Mesothelial cell of epicardium (in vitro differentiated cells): ENCODE measurements around the gene RNASEL. TPM values are rescaled to one million over a fixed set of nuclear protein-coding genes. Genes with fewer than 3 reads are reported as not detected.

ENCODE experiments used
- DNase-seq, 2 experiments: peaks; one replicate each; pipeline ENCODE4 v3.0.0; 2021; ENCODE audit warnings: low spot score in 2 of 2; ENCODE audit not compliant: unreplicated experiment in 2 of 2
- H3K27ac Mint-ChIP-seq: 2 replicates; pipeline ENCODE4 v1.8.0; 2021; ENCODE audit warnings: mixed read lengths
- H3K27me3 Mint-ChIP-seq: 2 replicates; pipeline ENCODE4 v1.8.0; 2021; ENCODE audit warnings: low read depth, mixed read lengths
- H3K36me3 Mint-ChIP-seq: 2 replicates; pipeline ENCODE4 v1.8.0; 2021; ENCODE audit warnings: mixed read lengths
- H3K4me1 Mint-ChIP-seq: 2 replicates; pipeline ENCODE4 v1.8.0; 2021; ENCODE audit warnings: mixed read lengths
- H3K4me3 Mint-ChIP-seq: 2 replicates; pipeline ENCODE4 v1.8.0; 2021; ENCODE audit warnings: mild to moderate bottlenecking, moderate library complexity, mixed read lengths
- H3K9me3 Mint-ChIP-seq: 2 replicates; pipeline ENCODE4 v1.8.0; 2021; ENCODE audit warnings: mixed read lengths
- total RNA-seq: library from RNA; stranded (reverse); gene quantifications from 3 replicates; pipeline ENCODE4 v1.2.1, GENCODE V29; 2021
- TF ChIP-seq, protein P1 (sequence below): fragments of 200-600 bp; sonication (generic); IDR thresholded peaks from one replicate; pipeline ENCODE4 v1.5.0; 2021; ENCODE audit warnings: antibody characterized with exemption; ENCODE audit not compliant: unreplicated experiment

The RNASEL gene
- total RNA-seq, 1 donor from 2014 or later, result 5.6 TPM

- Mint-ChIP-seq H3K36me3 (no peaks in the 10 kb centered on the region), H3K27ac (no peak overlapping the region), H3K27me3 (no peaks in the 10 kb centered on the region), H3K4me3 (no peak overlapping the region), H3K4me1 (peaks cover 27% of the 10 kb centered on the region), H3K9me3 (peaks cover 3% of the 10 kb centered on the region)
- TF ChIP-seq, protein P1, sequence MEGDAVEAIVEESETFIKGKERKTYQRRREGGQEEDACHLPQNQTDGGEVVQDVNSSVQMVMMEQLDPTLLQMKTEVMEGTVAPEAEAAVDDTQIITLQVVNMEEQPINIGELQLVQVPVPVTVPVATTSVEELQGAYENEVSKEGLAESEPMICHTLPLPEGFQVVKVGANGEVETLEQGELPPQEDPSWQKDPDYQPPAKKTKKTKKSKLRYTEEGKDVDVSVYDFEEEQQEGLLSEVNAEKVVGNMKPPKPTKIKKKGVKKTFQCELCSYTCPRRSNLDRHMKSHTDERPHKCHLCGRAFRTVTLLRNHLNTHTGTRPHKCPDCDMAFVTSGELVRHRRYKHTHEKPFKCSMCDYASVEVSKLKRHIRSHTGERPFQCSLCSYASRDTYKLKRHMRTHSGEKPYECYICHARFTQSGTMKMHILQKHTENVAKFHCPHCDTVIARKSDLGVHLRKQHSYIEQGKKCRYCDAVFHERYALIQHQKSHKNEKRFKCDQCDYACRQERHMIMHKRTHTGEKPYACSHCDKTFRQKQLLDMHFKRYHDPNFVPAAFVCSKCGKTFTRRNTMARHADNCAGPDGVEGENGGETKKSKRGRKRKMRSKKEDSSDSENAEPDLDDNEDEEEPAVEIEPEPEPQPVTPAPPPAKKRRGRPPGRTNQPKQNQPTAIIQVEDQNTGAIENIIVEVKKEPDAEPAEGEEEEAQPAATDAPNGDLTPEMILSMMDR, result no peak
- no peak for DNase-seq
Observed at GRCh38 chr1:182625719-182626504, 36.9 kb upstream of the RNASEL start.

GRCh38 chr1:182625024-182625423 lies 36.0 kb upstream of the RNASEL start:
- Mint-ChIP-seq H3K27me3 (no peaks in the 10 kb centered on the region), H3K4me3 (no peak overlapping the region), H3K36me3 (no peaks in the 10 kb centered on the region)

DNA sequence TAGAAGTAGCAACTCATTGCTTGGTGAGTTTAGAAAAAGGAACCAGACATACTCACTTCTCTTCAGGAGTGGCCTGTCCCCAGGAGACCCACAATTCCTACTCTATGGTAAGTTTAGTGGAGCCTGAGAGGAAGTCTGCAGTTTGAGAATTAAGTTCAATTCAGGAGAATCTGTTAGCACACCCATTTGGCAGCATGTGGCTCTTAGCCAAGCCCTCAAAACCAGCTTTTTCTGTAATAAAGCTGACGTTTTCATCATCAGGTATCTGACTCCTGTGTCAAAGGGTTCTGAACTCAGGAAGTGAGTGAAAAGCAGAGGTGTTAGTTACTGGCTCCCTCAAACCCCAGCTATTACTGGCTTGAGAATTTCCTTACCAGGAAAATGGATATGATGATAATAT lies 35.5 kb upstream of the RNASEL start:
- Mint-ChIP-seq H3K27ac (no peak overlapping the region), H3K4me3 (no peak overlapping the region), H3K4me1 (peaks cover 25% of the 10 kb centered on the region), H3K27me3 (no peaks in the 10 kb centered on the region), H3K36me3 (no peaks in the 10 kb centered on the region), H3K9me3 (peaks cover 8% of the 10 kb centered on the region)
- DNase-seq, result no peak
- TF ChIP-seq, protein P1, result no peak

More at GRCh38 chr1:182625024-182625423, 36.0 kb upstream of the RNASEL start:
- H3K4me1 Mint-ChIP-seq, result peaks cover 25% of the 10 kb centered on the region
- H3K27ac Mint-ChIP-seq, result no peak overlapping the region
- TF ChIP-seq, protein P1, result no peak
- H3K9me3 Mint-ChIP-seq, result peaks cover 8% of the 10 kb centered on the region
- no peak for DNase-seq

GRCh38 chr1:182622901-182623528 lies 34.0 kb upstream of the RNASEL start:
- Mint-ChIP-seq H3K4me3 (no peak overlapping the region), H3K36me3 (no peaks in the 10 kb centered on the region), H3K9me3 (peaks cover 8% of the 10 kb centered on the region), H3K27ac (no peak overlapping the region), H3K27me3 (no peaks in the 10 kb centered on the region), H3K4me1 (peaks cover 26% of the 10 kb centered on the region)
- DNase-seq, result no peak
- TF ChIP-seq, protein P1, result no peak

GRCh38 chr1:182621906-182622305 lies 32.9 kb upstream of the RNASEL start:
- no peak overlapping the region for H3K4me3 Mint-ChIP-seq
- H3K4me1 Mint-ChIP-seq, result peaks cover 32% of the 10 kb centered on the region
- peaks cover 8% of the 10 kb centered on the region for H3K9me3 Mint-ChIP-seq

More at GRCh38 chr1:182621906-182622305, 32.9 kb upstream of the RNASEL start:
- H3K27me3 Mint-ChIP-seq, result peaks cover 3% of the 10 kb centered on the region
- TF ChIP-seq, protein P1, result no peak
- no peaks in the 10 kb centered on the region for H3K36me3 Mint-ChIP-seq
- H3K27ac Mint-ChIP-seq, result no peak overlapping the region
- no peak for DNase-seq
